GM12875 (cell line): Measurements from ENCODE around the gene CAD.

ENCODE experiments used
- H3K4me3 ChIP-seq: one replicate; pipeline ENCODE4 v1.5.1; 2011; ENCODE audit warnings: low read depth, low read length, control low read depth
- TF ChIP-seq, protein P1 (sequence below): IDR thresholded peaks from 2 replicates; pipeline ENCODE4 v1.5.1; 2011; ENCODE audit warnings: low read depth, mild to moderate bottlenecking, control low read depth, inconsistent platforms, low read length, moderate library complexity, borderline replicate concordance; ENCODE audit not compliant: insufficient read depth

The CAD gene

DNA sequence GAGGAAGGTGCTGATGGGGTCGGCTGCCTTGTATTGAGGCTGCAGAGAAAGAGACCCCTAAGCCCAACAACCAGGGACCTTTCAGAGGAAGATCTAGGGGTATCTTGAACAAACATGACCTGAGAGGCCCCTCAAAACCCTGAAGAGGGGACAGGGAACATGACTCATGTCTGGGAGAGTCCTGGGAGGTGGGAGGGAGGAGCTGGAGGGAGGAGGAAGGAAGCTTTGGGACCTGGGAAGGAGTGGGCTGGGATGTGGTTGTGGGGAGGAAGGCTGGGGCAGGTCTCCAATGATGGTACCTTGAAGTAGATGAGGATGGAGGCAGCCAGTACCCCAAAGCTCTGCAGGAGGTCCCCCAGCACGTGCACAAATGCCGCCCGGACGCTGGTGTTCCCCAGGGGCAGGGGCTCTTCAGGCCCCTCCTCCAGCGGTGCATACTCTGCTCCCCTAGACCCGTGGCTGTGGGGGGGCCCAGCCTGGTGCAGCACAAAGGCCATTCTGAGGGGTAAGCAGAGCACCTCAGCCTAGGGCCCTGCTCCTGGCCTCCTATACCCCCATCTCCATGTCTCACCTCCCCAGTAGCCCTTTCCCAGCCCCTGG lies 39.8 kb downstream of the CAD start:
- TF ChIP-seq, protein P1, sequence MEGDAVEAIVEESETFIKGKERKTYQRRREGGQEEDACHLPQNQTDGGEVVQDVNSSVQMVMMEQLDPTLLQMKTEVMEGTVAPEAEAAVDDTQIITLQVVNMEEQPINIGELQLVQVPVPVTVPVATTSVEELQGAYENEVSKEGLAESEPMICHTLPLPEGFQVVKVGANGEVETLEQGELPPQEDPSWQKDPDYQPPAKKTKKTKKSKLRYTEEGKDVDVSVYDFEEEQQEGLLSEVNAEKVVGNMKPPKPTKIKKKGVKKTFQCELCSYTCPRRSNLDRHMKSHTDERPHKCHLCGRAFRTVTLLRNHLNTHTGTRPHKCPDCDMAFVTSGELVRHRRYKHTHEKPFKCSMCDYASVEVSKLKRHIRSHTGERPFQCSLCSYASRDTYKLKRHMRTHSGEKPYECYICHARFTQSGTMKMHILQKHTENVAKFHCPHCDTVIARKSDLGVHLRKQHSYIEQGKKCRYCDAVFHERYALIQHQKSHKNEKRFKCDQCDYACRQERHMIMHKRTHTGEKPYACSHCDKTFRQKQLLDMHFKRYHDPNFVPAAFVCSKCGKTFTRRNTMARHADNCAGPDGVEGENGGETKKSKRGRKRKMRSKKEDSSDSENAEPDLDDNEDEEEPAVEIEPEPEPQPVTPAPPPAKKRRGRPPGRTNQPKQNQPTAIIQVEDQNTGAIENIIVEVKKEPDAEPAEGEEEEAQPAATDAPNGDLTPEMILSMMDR, result no peak
- H3K4me3 ChIP-seq, result no peak overlapping the region

DNA sequence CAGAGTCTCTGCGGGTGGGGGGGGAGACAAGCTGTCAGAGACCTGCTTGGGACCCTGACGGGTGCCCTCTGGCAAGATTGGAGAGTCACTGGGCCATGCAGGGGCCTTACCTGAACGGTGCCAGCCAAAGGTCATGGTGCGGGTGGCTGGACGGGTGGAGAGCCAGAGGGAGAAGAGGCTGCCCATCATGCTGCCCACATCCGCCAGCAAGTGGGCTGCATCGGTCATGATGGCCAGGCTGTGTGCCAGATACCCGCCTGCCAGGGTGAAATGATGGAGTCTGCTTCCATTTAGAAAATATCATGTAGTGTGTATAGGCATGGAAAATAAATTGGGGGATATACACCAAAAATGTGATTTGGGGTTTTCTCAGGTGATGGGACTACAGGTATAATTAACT lies 40.9 kb downstream of the CAD start:
- TF ChIP-seq, protein P1, result no peak
- no peak overlapping the region for H3K4me3 ChIP-seq

DNA sequence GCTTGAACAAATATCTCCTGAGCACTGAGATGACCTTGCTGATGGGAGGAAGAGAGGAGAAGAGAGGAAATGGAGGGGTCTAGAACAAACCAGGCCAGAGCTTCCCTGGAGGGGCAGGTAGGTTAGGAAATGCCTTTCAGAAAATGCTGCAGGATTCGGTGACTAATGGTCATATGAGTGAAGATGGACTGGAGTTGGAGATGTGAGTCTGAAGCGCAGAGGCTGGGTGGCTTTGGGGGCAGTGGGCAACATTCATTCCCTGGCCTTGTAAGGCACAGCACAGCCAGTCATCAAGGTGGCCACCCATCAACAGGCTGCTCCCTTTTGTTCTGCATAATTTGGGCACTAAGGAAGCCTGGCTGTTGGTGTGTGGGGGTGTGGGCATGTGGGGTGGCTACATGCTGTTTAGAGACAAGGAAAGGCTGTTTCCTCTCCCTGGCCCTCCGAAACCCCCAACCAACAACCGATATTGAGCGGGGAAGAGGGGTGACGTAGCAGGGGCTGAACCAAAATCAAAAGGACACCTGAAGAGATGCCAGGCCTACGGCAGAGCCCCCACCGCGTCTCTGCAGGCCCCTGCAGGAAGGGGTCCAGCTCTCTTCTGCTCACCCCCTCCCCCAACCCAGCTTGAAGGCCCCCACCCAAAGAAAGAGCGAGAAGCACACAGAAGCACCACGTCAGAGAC lies 44.2 kb downstream of the CAD start:
- TF ChIP-seq, protein P1, result no peak
- H3K4me3 ChIP-seq, result no peak overlapping the region

DNA sequence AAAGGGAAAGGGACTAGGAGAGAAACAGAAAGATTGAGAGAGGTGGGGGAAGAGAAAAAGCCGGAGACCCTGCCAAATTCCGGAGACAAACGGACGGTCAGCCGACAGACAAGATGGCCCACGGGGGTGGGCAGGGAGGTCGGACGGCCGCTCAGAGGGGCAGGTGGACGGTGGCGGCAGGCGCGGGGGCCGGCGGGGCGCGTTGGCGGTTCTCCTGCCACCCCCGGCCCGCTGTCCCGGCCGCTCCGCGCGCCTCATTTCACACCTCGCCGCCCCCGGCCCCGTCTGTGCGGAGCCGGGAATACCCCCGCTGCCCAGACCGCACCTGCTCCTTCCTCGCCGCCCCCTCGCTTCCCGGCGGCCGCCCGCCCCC lies 44.7 kb downstream of the CAD start:
- no peak overlapping the region for H3K4me3 ChIP-seq
- TF ChIP-seq, protein P1, result no peak

DNA sequence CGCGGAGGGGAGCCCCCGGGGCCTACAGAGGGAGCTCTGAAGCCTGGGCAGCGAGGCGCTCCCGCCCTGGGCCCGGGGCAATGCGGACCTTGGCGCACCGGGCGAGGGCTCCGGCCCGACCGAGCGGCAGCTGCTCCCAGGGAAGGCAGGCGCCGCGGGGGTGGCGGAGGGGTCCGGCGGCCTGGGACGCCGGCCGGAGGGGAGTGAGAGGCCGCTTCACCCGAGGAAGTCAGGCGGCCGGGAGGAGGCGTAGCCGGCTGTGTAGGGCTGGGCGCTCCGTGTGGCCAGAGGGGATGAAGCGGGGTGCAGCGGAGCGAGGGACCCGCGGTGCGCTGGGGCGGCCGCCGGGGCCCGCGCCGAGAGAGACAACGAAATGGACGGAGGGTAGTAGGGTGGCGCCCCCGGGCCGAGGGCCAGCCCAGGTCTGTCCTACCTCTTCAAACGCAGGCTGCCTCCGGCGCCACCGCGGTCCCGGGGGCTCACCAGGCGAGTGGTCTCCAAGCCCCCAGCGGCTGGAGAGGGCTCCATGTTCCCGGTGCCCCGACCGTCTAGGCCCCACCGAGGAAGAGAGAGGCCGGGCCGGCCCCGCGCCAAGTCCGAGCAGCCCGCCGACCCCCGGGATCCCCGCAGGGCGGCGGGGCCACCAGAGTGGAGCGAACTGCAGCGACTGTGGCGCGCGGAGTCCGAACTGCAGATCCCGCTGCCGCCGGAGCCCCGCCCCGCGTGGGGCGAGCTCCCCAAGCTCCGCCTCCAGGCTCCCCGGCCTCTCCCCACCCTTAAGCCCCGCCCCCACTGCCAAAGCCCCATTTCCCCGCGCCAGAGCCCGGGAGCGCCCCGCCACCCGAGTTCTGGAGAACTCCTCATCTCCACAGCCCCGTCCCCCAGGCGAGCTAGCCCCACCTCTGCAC lies 45.5 kb downstream of the CAD start, which contains the start of gene SLC30A3:
SLC30A3 (minus strand) TSS at position 669 of the 908 bp plus-strand sequence; CDS start at position 528, 141 bp downstream.
- peak within 1 kb of the TSS; percentile 47 for H3K4me3 ChIP-seq
- TF ChIP-seq, protein P1, result no peak

GRCh38 chr2:27263287-27264252 lies 46.4 kb downstream of the CAD start:
- TF ChIP-seq, protein P1, result no peak
- H3K4me3 ChIP-seq, result peak overlapping the region; percentile 47
